ENCODE data around the gene PPDPF.
"Not testable (repeated sequence)": the region's sequence is repeated elsewhere in the genome, so short reads cannot be mapped to it uniquely, and the experiment has no call there.

The PPDPF gene

GRCh38 chr20:63553933-63554290, 33.3 kb downstream of the PPDPF start, which contains the start of gene FNDC11:
Gene FNDC11, plus strand, starts transcription at chr20:63554159. Its CDS starts 1,505 bp downstream, at chr20:63555664.
- in situ Hi-C loops (cut with MboI; ENCODE audit: low sequenced_read_pairs, unreplicated experiment): no loop called here
- DNase-seq (ENCODE audit: low spot score): peak; percentile 69
- TF ChIP-seq CTCF (IDR thresholded peaks at IDR 0.05; ENCODE audit: borderline replicate concordance, control extremely low read depth, extremely low read depth, insufficient read depth, missing control alignments): no peak

GRCh38 chr20:63554361-63555278, 34.1 kb downstream of the PPDPF start:
- in situ Hi-C loops (cut with MboI; ENCODE audit: low sequenced_read_pairs, unreplicated experiment): no loop called here
- DNase-seq (ENCODE audit: low spot score): no peak
- no peak for TF ChIP-seq CTCF (IDR thresholded peaks at IDR 0.05; ENCODE audit: borderline replicate concordance, control extremely low read depth, extremely low read depth, insufficient read depth, missing control alignments)

- TF ChIP-seq CTCF (IDR thresholded peaks at IDR 0.05; ENCODE audit: borderline replicate concordance, control extremely low read depth, extremely low read depth, insufficient read depth, missing control alignments): no peak
- DNase-seq (ENCODE audit: low spot score): no peak
- in situ Hi-C loops (cut with MboI; ENCODE audit: low sequenced_read_pairs, unreplicated experiment): no loop called here
Observed at GRCh38 chr20:63555661-63556381, 35.3 kb downstream of the PPDPF start.

GRCh38 chr20:63556873-63557478, 36.4 kb downstream of the PPDPF start:
- in situ Hi-C loops (cut with MboI; ENCODE audit: low sequenced_read_pairs, unreplicated experiment): no loop called here
- DNase-seq (ENCODE audit: low spot score): no peak
- TF ChIP-seq CTCF (IDR thresholded peaks at IDR 0.05; ENCODE audit: borderline replicate concordance, control extremely low read depth, extremely low read depth, insufficient read depth, missing control alignments): no peak

- no peak for TF ChIP-seq CTCF (IDR thresholded peaks at IDR 0.05; ENCODE audit: borderline replicate concordance, control extremely low read depth, extremely low read depth, insufficient read depth, missing control alignments)
- no peak for DNase-seq (ENCODE audit: low spot score)
- in situ Hi-C loops (cut with MboI; ENCODE audit: low sequenced_read_pairs, unreplicated experiment): no loop called here
Observed at GRCh38 chr20:63557481-63557891, 36.9 kb downstream of the PPDPF start.

GRCh38 chr20:63558804-63559484, 38.4 kb downstream of the PPDPF start:
- in situ Hi-C loops (cut with MboI; ENCODE audit: low sequenced_read_pairs, unreplicated experiment): no loop called here
- no peak for TF ChIP-seq CTCF (IDR thresholded peaks at IDR 0.05; ENCODE audit: borderline replicate concordance, control extremely low read depth, extremely low read depth, insufficient read depth, missing control alignments)
- DNase-seq (ENCODE audit: low spot score): no peak

- in situ Hi-C loops (cut with MboI; ENCODE audit: low sequenced_read_pairs, unreplicated experiment); DNase-seq (ENCODE audit: low spot score): not testable (repeated sequence)
Observed at GRCh38 chr20:63559485-63560332, 39.1 kb downstream of the PPDPF start.

Measured in GM13976 (cell line).